Testis (tissue), 2 donors: ENCODE data around the gene DENND2A.

Experiments
- CTCF ChIP-seq, 3 experiments: fragments of 450-650 bp in 2 of 3; fragments of 200-600 bp in 1 of 3; sonication (generic) in 1 of 3; IDR thresholded peaks; one replicate each; pipeline ENCODE4 v1.5.1; 2016 to 2019; ENCODE audit warnings: antibody characterized with exemption in 3 of 3, mild to moderate bottlenecking in 2 of 3, moderate library complexity in 1 of 3
- POLR2A ChIP-seq: fragments of 450-650 bp; IDR thresholded peaks from one replicate; pipeline ENCODE4 v1.6.1; 2017; ENCODE audit warnings: antibody characterized with exemption, mild to moderate bottlenecking, moderate library complexity

- TF ChIP-seq CTCF (IDR thresholded peaks at IDR 0.05) (no peak), POLR2A (no peak)
Observed at GRCh38 chr7:140654109-140654387, 13.4 kb upstream of the DENND2A start.
